AG04449 (cell line): ENCODE measurements around the gene PARVA.

Source experiments
- CTCF ChIA-PET: fragments of 350-600 bp; formaldehyde crosslinking; extraction: SDS; loops from one replicate; lab custom pipeline; 2021; ENCODE audit warnings: antibody characterized with exemption; lab: Yijun Ruan, JAX
- POLR2A ChIA-PET: fragments of 400-600, 350-600 bp; formaldehyde crosslinking; extraction: SDS; loops from one replicate; lab custom pipeline; 2020; ENCODE audit warnings: antibody characterized with exemption, inconsistent platforms; lab: Yijun Ruan, JAX
- DNase-seq: peaks from one replicate; pipeline ENCODE4 v3.0.0-alpha.2; 2010; ENCODE audit warnings: low read depth, low spot score
- H3K4me3 ChIP-seq: 2 replicates; pipeline ENCODE4 v1.5.1; 2011; ENCODE audit warnings: low read depth, mild to moderate bottlenecking, control low read depth, low read length
- TF ChIP-seq, protein P1 (sequence below): IDR thresholded peaks from one replicate; pipeline ENCODE4 v1.5.1; 2011; ENCODE audit warnings: mild to moderate bottlenecking, moderate library complexity, low read length, control low read depth, inconsistent platforms; ENCODE audit not compliant: insufficient read depth; ENCODE audit errors: missing control alignments

PARVA gene

DNA sequence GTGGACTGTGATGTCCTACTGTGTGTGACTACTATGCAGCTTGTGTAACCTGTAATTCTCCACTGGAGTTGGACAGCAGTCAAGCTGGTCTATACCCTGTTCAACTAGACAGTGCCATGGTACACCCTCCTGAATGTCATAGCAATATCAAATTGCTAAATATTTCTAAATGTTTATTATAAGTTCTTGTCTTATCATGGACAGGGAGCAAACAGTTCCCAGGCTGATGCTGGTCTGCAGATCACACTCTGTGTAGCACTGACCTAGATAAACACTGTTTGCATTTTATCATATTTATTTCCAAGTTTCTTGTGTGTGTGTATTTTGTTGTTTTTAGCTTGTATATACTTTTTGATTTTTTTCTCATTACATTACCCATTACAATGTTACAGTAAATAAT, 22.0 kb downstream of the PARVA start:
- TF ChIP-seq, protein P1, sequence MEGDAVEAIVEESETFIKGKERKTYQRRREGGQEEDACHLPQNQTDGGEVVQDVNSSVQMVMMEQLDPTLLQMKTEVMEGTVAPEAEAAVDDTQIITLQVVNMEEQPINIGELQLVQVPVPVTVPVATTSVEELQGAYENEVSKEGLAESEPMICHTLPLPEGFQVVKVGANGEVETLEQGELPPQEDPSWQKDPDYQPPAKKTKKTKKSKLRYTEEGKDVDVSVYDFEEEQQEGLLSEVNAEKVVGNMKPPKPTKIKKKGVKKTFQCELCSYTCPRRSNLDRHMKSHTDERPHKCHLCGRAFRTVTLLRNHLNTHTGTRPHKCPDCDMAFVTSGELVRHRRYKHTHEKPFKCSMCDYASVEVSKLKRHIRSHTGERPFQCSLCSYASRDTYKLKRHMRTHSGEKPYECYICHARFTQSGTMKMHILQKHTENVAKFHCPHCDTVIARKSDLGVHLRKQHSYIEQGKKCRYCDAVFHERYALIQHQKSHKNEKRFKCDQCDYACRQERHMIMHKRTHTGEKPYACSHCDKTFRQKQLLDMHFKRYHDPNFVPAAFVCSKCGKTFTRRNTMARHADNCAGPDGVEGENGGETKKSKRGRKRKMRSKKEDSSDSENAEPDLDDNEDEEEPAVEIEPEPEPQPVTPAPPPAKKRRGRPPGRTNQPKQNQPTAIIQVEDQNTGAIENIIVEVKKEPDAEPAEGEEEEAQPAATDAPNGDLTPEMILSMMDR, result no peak
- CTCF ChIA-PET, result interaction anchor here (0.7 to 1.6 kb wide), 5 partner anchors 8 to 68 kb away, joined by 3 to 7 read pairs (median 3); no protein-coding TSS in a partner anchor
- no peak overlapping the region for H3K4me3 ChIP-seq
- DNase-seq, result no peak
- POLR2A ChIA-PET, result interaction anchor here (0.7 kb wide), 1 partner anchor 22 kb away, joined by 3 read pairs; the partner anchor contains the start of gene PARVA

DNA sequence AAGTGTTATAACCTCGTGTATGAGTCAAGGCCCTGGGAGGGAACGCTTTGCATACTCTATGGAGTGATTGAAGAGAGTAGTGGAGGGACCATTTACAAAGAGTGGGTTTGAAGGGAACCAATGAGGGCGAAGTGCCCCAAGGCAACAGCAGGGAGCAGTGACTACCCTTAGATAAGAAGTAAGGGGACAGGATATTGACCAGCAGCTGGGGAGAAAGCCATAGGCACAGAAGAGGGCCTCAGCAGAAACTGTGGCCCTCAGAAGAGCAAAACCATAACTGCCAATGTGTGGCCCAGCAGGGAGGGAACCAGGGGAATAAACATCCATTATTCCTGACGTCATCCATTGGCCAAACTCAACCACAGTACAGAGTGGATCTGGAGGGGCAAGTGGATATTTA, 24.7 kb downstream of the PARVA start:
- DNase-seq, result no peak
- ChIA-PET POLR2A (no interaction called here), CTCF (no interaction called here)
- no peak overlapping the region for H3K4me3 ChIP-seq
- TF ChIP-seq, protein P1, result no peak

DNA sequence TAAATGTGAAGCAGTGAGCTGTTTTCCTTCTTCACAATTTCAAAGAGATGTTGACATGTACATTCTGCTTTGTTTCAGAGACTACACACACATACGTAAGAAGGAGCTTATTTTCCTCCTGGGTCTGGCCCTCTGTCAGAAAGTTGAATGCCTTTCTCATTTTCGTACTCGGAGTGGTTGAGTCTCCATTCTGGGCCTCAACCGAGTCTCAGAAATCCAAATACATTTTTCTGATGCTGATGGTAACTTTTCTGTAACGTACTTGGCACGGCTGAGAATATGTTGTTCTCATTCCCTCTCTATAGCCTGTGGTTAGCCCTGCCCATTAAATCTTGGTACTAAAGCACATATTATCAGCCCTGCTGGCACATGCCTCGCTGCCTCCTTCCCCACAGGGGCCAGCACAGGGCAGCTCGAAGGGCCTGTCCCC, 25.3 kb downstream of the PARVA start:
- DNase-seq, result no peak
- POLR2A ChIA-PET, result no interaction called here
- H3K4me3 ChIP-seq, result no peak overlapping the region
- TF ChIP-seq, protein P1, result no peak
- CTCF ChIA-PET, result interaction anchor here (0.8 to 2.6 kb wide), 2 partner anchors 9 to 487 kb away, joined by 3 to 5 read pairs; no protein-coding TSS in a partner anchor

DNA sequence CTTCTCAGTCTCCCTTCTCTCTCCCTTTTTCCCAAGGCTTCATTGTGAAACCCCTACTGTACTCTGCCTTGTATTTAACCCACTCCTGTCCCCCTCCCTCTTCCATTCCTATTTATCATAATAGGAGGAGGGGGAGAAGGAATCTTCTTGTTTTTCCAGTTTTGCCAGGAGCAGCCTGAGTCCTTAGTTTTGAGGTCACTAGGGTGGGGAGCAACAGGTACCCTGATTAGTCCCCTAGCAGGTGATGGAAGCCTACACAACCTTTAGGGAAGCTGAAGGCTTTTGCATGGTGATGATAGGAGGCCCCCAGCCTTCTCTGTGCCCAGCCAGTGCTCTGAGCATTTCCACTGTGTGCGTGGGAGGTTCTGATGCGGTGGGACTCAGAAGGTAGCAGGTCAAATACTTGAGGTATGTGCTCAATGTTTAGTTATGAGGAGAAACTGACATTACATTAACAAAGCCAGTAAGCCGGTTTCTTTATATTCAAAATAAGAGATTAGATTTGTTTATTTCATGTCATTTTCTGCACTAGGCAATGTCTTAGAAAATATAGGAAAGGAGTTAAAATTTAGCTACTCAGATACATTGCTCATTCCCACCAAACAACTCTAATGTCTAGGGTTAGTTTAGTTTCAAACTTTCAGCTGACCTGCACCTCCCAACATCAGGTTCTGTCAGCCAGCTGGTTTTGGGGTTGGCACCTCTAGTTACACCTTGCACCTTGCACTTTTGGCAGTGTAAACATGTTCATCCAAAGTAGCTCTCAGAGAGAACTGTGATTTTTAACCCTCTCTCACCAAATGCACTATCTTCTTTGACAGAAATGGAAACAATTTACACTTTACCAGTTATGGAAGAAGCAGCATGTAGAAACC, 26.0 kb downstream of the PARVA start:
- H3K4me3 ChIP-seq, result no peak overlapping the region
- CTCF ChIA-PET, result interaction anchor here (0.8 to 2.6 kb wide), 3 partner anchors 8 to 486 kb away, joined by 3 to 5 read pairs (median 3); no protein-coding TSS in a partner anchor
- DNase-seq, result no peak
- TF ChIP-seq, protein P1, result no peak
- POLR2A ChIA-PET, result interaction anchor here (1.8 kb wide), 1 partner anchor 26 kb away, joined by 4 read pairs; the partner anchor contains the start of gene PARVA

DNA sequence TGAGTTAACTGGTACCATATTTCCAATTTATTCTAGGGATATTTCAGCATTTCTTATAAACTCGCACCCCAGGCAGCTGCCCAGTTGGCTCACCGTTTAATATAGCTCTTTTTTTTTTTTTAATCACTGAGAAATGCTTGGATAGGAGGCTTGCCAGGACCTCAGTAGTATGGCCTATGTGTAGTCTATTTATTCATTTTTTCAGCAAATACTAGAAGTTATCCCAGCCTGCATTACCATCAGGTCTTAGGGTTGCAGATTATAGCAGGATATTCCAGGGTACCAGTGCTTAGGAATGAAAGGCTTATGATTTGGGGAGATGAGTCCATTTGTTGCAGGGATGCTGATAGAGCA, 26.6 kb downstream of the PARVA start:
- CTCF ChIA-PET, result interaction anchor here (0.6 to 2.6 kb wide), 3 partner anchors 41 to 485 kb away, joined by 3 to 5 read pairs (median 3); no protein-coding TSS in a partner anchor
- POLR2A ChIA-PET, result interaction anchor here (1.8 kb wide), 1 partner anchor 27 kb away, joined by 4 read pairs; the partner anchor contains the start of gene PARVA
- H3K4me3 ChIP-seq, result no peak overlapping the region
- TF ChIP-seq, protein P1, result no peak
- no peak for DNase-seq

DNA sequence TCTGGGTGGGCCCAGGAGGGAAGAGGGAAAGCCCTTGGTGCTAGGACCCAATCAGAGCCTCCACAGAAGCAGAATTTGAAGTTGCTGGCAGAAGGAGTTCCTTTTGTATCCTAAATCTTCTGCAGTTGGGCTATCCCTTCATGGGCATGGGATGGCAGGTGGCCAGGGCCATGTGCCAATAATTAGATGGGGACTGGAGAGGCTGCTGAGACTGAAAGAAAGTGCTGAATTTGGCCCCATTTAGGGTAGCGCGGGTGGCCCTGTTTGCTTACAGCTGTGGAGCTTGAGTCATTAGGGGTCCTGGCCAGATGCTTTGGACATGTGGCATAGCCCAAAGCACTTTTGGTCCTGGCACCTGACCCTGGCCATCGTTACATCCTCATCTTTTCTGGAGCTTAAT, 27.1 kb downstream of the PARVA start:
- no peak for DNase-seq
- ChIA-PET CTCF (interaction anchor here (0.6 to 2.6 kb wide), 3 partner anchors 42 to 485 kb away, joined by 3 to 5 read pairs (median 3); no protein-coding TSS in a partner anchor), POLR2A (interaction anchor here (1.8 kb wide), 1 partner anchor 27 kb away, joined by 4 read pairs; the partner anchor contains the start of gene PARVA)
- no peak overlapping the region for H3K4me3 ChIP-seq
- TF ChIP-seq, protein P1, result no peak
